SU-DHL-6 (cell line): Measurements from ENCODE around the gene TECPR2.

Experiments used
- CTCF ChIP-seq: fragments of 200-600 bp; sonication (generic); IDR thresholded peaks from one replicate; pipeline ENCODE4 v1.5.1; 2017; ENCODE audit warnings: antibody characterized with exemption, mild to moderate bottlenecking, low read length, moderate library complexity; ENCODE audit not compliant: insufficient read depth, poor library complexity, severe bottlenecking
- EZH2phosphoT487 ChIP-seq: fragments of 200-600 bp; sonication (generic), shearing (Covaris generic); conservative IDR thresholded peaks from 2 replicates; pipeline ENCODE4 v1.6.1; 2018; ENCODE audit warnings: mild to moderate bottlenecking, antibody characterized with exemption, low read length, moderate library complexity, mixed read lengths

GRCh38 chr14:102500158-102500662 lies 137.5 kb downstream of the TECPR2 start:
- TF ChIP-seq CTCF, result no peak
- no peak for TF ChIP-seq EZH2phosphoT487
